ENCODE results near the gene ESRRB.

The ESRRB gene

DNA sequence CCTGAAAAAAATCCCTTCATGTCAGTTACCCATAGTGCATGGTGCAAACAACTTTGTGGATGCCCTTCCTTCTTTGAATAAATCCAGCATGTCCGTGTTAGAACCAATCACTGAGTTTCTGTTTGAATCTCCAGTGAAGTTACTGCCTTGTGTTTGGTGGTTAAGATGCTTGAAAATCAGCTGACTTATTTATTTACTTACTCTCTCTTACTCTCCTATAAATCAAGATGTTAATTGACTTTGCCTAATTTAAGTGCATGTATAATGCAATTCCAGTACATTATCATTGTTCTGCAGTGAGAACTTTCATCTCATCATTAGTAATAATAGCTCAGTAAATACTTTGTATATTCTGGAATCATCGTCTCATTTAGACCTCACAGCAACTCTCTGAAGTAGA lies 114.2 kb downstream of the ESRRB start:
- in situ Hi-C loops (cut with HindIII; ENCODE audit: low sequenced_read_pairs), result no loop called here

DNA sequence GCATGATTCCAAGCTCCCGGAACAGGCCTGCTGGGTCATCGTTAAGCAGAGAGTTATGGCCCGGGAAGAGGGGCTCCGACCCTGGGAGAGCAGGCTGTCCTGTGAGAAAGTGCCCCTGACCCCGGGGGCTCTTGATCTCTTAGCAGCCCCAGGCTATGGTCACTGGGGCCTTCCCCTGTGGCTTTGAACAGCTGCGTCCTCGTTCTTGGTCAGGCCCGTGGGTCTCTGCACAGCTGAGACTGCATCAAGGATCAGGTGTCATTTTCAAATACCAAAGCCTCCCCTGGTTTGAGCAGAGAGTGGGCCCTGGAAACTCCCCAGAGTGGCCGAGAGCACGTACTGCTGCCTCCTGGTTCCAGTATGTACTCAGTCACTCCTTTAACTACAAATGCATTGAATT lies 114.8 kb downstream of the ESRRB start:
- in situ Hi-C loops (cut with HindIII; ENCODE audit: low sequenced_read_pairs), result no loop called here

- in situ Hi-C loops (cut with HindIII; ENCODE audit: low sequenced_read_pairs), result no loop called here
These were observed 115.4 kb downstream of the ESRRB start for GRCh38 chr14:76491172-76491930.

DNA sequence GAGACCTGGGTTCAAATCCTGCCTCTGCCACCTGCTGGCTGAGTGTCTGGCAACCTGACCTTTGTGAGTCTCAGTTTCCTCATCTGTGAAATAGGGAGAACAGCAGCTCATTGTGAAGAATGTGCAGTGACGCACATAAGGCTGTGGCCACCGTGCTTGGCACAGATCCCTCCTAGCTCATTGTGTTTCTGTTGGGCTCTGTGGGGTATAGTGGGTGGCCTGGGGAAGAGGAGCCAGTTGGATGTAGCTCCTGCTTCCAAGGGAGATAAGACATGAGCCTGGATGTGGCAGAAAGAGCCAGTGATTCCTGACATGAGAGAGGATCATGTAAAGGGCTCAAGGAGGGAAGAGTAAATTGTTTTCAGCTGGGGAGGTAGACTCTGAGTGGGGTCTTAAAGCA lies 120.0 kb downstream of the ESRRB start:
- in situ Hi-C loops (cut with HindIII; ENCODE audit: low sequenced_read_pairs), result no loop called here

DNA sequence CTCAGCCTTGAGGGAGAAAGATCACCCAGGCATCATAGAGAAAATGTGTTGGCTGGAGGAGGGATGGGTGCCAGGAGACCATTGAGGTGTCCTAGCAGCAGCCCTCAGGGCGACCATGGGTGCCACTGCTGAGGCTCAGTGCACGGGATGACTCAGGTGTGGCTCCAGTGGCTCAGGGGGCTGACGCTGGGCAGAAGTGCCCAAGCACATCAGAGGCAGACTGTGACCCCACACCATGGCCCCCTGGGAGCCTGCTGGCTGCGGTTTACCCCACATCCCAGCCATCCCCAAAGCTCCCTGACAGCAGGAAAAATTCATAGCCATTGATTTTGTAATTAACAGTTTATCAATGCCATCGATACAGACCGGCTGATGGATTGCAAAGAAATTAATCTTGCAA lies 120.7 kb downstream of the ESRRB start:
- in situ Hi-C loops (cut with HindIII; ENCODE audit: low sequenced_read_pairs), result no loop called here

DNA sequence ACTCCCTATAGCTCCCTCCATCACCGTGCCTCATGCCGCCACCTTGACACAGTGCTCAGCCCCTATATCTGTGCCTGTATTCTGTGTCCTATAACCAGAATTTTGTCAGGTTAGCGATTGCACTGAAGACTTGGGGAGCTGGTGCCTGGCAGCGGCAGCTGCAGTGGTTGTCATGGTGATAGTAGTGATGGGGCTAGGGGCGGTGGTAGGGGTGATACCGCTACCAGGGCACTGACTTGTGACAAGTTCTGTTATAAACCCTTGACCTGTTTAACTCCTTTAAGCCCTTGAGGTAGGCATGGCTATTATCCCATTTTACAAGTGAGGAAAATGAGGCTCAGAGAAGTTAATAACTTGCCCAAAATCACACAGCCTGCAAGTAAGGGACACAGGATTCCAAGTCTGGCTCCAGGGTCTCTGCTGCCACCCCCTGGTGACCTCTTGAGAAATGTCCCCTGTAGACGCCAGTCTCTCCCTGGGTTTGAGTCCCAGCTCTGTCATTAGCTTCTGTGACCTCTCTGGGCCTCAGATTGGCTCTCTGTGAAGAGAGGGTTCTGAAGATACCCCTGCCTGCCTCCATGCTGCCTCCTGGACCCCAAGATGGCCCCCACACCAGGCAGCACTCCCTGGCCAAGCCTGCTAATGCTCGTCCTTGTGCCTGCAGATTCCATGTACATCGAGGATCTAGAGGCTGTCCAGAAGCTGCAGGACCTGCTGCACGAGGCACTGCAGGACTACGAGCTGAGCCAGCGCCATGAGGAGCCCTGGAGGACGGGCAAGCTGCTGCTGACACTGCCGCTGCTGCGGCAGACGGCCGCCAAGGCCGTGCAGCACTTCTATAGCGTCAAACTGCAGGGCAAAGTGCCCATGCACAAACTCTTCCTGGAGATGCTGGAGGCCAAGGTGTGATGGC lies 121.9 kb downstream of the ESRRB start:
- in situ Hi-C loops (cut with HindIII; ENCODE audit: low sequenced_read_pairs), result no loop called here

GRCh38 chr14:76498463-76498935 lies 122.6 kb downstream of the ESRRB start:
- in situ Hi-C loops (cut with HindIII; ENCODE audit: low sequenced_read_pairs), result no loop called here

DNA sequence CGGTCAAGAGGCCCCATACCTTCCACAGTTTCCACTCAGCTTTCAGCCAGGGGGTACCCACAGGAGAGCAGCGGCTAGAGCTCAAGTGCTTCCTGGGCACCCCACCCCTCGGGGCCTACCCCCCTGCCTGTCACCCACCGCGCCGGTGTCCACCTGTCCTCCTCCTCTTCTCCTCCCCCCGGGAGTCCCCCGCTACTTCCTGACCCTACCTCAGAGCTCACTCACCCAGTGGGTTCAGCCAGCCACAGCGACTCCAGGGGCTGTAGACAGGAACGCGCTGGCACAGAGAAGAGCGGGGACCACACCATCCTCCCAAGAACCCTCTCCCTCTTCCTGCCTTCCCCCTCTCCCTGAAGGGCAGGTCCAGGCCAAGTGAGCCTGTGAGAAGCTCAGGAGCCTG lies 123.0 kb downstream of the ESRRB start:
- in situ Hi-C loops (cut with HindIII; ENCODE audit: low sequenced_read_pairs), result no loop called here

DNA sequence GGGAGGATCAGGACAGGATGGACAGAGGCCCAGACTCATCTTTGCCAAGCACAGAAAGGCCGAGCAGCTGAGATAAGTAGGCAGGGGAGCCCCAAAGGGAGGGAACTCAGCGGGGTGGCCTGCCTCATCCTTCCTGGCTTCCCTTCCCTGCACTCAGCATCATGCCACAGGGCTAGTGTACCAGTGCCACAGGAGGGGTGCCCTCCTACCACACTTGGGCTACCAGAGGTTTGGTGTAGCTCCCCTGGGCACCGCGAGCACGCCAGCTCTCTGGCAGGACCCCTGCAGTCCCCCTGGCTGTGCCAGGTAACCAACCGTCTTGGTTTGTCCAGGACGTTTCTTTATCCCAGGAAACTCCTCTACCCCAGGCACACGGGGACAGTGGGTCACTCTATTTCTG lies 123.5 kb downstream of the ESRRB start:
- in situ Hi-C loops (cut with HindIII; ENCODE audit: low sequenced_read_pairs), result no loop called here

- in situ Hi-C loops (cut with HindIII; ENCODE audit: low sequenced_read_pairs), result no loop called here
These were observed 124.1 kb downstream of the ESRRB start for GRCh38 chr14:76500011-76500410.

GRCh38 chr14:76500480-76500879 lies 124.5 kb downstream of the ESRRB start:
- in situ Hi-C loops (cut with HindIII; ENCODE audit: low sequenced_read_pairs), result no loop called here

- in situ Hi-C loops (cut with HindIII; ENCODE audit: low sequenced_read_pairs), result no loop called here
These were observed 125.3 kb downstream of the ESRRB start for GRCh38 chr14:76501156-76501720.

DNA sequence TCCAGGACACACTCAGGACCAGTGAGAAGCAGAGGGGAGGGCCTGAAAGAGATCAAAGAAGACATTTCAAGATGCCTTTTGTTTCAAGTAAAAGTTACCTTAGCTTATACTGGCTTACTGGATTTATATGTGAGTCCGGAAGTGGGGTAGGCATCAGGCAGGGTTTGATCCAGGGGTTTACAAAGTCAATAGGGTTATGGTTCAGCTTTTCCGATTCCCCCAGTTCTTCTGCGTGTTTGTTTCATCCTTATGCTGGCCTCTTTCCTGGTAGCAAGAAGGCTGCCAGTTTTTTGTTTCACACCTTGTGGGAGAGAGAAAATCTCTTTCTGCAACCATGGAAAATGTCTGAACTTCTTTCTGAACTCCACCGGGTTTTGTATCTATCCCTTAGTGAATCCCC lies 126.3 kb downstream of the ESRRB start:
- in situ Hi-C loops (cut with HindIII; ENCODE audit: low sequenced_read_pairs), result no loop called here

GRCh38 chr14:76502638-76503037 lies 126.7 kb downstream of the ESRRB start:
- in situ Hi-C loops (cut with HindIII; ENCODE audit: low sequenced_read_pairs), result no loop called here

DNA sequence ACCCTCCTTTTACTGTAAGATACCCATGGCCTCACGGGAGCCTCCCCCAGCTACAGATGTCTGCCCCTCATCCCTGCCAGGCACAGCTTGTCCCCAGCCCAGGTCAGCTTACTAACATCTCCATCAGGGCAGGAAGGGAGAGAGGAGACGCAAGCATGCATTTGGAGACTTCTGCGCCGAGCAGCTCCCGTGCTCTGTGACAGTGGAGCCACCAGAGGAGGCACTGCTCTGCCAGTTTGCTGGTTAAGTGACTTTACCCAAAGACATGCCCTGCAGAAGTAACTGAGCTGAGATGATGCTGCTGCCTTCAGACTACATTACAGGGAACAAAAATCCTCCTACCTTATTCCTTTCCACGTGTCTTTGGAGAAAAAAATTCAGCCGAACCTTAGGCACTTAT lies 133.4 kb downstream of the ESRRB start:
- in situ Hi-C loops (cut with HindIII; ENCODE audit: low sequenced_read_pairs), result no loop called here

- in situ Hi-C loops (cut with HindIII; ENCODE audit: low sequenced_read_pairs), result no loop called here
These were observed 134.2 kb downstream of the ESRRB start for GRCh38 chr14:76510181-76510580.

GRCh38 chr14:76514213-76514998 lies 138.5 kb downstream of the ESRRB start:
- in situ Hi-C loops (cut with HindIII; ENCODE audit: low sequenced_read_pairs), result no loop called here

DNA sequence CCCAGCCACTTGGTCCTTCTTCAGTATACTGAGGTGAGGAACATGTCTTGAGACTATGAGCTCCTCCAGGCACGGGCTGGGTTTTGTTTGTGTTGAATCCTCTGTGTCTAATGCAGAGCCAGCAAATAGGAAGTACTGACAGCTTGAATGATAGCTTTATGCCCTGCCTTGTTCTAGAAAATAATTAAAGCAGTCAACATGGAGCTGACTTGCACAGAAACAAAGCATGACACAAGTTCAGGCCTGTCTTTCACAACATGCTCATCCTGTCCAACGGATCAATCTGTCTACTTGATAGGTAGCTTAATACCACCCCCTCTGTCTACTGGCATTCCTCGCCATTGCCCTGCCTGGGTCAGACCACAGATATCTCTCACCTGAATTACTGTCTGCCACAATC lies 140.9 kb downstream of the ESRRB start:
- in situ Hi-C loops (cut with HindIII; ENCODE audit: low sequenced_read_pairs), result no loop called here

DNA sequence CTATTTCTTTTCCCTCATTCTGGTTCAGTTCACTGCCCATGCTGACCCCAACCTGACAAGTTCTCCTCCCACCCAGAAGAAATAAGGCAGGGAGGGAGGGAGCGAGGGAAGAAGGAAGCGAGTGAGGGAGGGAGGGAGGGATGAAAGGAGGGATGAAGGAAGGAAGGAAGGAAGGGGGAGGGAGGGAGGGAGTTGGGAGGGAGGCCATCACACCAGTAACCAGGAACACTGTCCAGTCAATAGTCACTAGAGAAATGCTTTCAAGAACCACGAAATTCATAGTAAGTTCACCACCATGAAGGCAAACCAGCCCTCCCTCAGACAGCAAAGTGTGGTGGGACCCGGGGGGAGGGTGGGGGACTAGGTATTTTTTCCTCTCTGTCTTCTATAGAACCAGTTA lies 142.4 kb downstream of the ESRRB start:
- in situ Hi-C loops (cut with HindIII; ENCODE audit: low sequenced_read_pairs), result no loop called here

GRCh38 chr14:76525106-76525821 lies 149.3 kb downstream of the ESRRB start:
- in situ Hi-C loops (cut with HindIII; ENCODE audit: low sequenced_read_pairs), result no loop called here
